Astrocyte of the spinal cord (primary cell): Measurements from ENCODE around the gene TBC1D22A.

Experiments
- DNase-seq: peaks from one replicate; pipeline ENCODE4 v3.0.0; 2011; ENCODE audit warnings: low read depth, low spot score
- H3K4me3 ChIP-seq: 2 replicates; pipeline ENCODE4 v1.5.1; 2011; ENCODE audit warnings: low read depth, mild to moderate bottlenecking, low read length, moderate library complexity
- in situ Hi-C: cut with HindIII; loops from 2 replicates; pipeline ENCODE4 v1.10.0; 2017; ENCODE audit warnings: low sequenced_read_pairs
- TF ChIP-seq, protein P1 (sequence below): IDR thresholded peaks from 2 replicates; pipeline ENCODE4 v1.5.1; 2012; ENCODE audit warnings: low read depth, mild to moderate bottlenecking, low read length, inconsistent platforms

The TBC1D22A gene

DNA sequence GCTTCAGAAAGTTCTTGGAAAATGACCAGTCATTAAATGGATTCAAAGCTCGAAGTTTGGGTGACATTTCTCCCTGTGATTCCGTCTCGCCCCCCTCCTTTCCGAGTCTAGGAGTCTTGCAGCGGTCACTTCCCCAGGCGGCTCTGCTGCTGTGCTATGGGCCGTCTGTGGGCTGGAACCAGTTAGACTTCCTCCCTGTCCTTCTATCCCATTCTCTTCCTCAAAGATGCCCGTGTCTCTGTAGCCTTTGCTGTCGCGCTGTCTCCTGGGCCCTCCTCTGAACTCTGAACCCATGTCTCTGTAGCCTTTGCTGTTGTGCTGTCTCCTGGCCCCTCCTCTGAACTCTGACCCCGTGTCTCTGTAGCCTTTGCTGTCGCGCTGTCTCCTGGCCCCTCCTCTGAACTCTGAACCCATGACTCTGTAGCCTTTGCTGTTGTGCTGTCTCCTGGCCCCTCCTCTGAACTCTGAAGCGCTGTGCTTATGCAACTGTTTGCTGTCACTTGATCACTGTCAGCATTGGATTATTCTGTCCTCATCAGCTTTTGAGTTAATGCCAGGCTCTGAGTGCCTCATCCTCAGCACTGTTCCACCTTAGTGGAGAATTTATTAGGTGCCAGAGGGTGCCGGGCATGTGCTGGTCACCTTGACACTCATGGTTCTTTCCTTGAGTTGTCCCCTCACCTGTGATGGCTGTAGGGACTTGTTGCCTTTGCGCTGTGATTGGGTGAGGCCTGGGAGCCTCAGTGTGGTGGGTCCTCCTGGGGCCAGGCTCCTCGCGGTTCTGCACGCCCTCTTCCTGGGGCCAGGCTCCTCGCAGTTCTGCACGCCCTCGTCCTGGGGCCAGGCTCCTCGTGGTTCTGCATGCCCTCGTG is 173.3 kb downstream of the TBC1D22A start:
- DNase-seq = no peak
- in situ Hi-C loops = no loop called here
- TF ChIP-seq, protein P1, sequence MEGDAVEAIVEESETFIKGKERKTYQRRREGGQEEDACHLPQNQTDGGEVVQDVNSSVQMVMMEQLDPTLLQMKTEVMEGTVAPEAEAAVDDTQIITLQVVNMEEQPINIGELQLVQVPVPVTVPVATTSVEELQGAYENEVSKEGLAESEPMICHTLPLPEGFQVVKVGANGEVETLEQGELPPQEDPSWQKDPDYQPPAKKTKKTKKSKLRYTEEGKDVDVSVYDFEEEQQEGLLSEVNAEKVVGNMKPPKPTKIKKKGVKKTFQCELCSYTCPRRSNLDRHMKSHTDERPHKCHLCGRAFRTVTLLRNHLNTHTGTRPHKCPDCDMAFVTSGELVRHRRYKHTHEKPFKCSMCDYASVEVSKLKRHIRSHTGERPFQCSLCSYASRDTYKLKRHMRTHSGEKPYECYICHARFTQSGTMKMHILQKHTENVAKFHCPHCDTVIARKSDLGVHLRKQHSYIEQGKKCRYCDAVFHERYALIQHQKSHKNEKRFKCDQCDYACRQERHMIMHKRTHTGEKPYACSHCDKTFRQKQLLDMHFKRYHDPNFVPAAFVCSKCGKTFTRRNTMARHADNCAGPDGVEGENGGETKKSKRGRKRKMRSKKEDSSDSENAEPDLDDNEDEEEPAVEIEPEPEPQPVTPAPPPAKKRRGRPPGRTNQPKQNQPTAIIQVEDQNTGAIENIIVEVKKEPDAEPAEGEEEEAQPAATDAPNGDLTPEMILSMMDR = no peak
- no peak overlapping the region for H3K4me3 ChIP-seq

DNA sequence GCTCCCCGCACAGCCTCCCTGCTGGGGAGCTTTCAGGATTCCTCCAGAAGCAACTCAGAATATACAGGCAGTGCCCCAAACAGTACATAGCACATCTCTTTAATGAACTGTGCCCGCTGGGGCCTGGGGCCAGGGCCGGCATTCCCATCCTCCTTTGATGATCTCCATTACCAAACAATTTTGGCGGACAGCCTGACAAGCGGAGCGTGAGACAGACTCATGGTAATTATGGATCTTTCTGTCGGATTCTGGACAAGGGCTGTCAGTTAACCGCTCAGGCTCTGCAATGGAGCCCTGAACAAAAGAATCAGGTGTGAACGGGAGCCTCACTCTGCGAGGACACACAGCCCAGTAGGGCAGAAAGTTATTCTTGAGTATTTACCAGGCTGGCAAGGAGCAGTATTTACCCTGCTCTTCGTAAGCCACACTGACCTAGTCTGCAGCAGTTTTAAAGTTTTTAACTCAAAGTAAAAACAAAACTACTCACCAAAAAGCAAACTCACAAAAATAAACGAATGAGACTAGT is 174.0 kb downstream of the TBC1D22A start:
- DNase-seq = peak; percentile 33
- TF ChIP-seq, protein P1 = no peak
- in situ Hi-C loops = no loop called here
- no peak overlapping the region for H3K4me3 ChIP-seq

GRCh38 chr22:46937185-46937584 is 174.7 kb downstream of the TBC1D22A start:
- no peak for DNase-seq
- in situ Hi-C loops = no loop called here
- no peak overlapping the region for H3K4me3 ChIP-seq
- TF ChIP-seq, protein P1 = no peak

- TF ChIP-seq, protein P1 = no peak
- in situ Hi-C loops = no loop called here
- no peak overlapping the region for H3K4me3 ChIP-seq
- DNase-seq = no peak
Measured at GRCh38 chr22:46937939-46938338, 175.5 kb downstream of the TBC1D22A start.

GRCh38 chr22:46941968-46942798 is 179.7 kb downstream of the TBC1D22A start:
- TF ChIP-seq, protein P1 = no peak
- in situ Hi-C loops = no loop called here
- DNase-seq = no peak
- H3K4me3 ChIP-seq = no peak overlapping the region
